Subcutaneous abdominal adipose tissue (tissue), 5 donors: ENCODE results near the gene RTF2.

Experiments used
- H3K27ac ChIP-seq: one replicate; pipeline ENCODE4 v1.7.0; 2013; ENCODE audit warnings: low read depth, mild to moderate bottlenecking, inconsistent platforms, low read length, moderate library complexity
- H3K27me3 ChIP-seq, 5 donors: one replicate each; pipeline ENCODE4 v1.7.0; 2013; ENCODE audit warnings: low read length in 5 of 5, inconsistent platforms in 1 of 5; ENCODE audit not compliant: control insufficient read depth in 5 of 5, insufficient read depth in 4 of 5
- H3K36me3 ChIP-seq, 5 donors: one replicate each; pipeline ENCODE4 v1.7.0; 2013; ENCODE audit warnings: low read length in 5 of 5; ENCODE audit not compliant: control insufficient read depth in 5 of 5, insufficient read depth in 5 of 5
- H3K4me1 ChIP-seq, 5 donors: one replicate each; pipeline ENCODE4 v1.7.0; 2013; ENCODE audit warnings: low read length in 5 of 5, mild to moderate bottlenecking in 3 of 5, moderate library complexity in 1 of 5; ENCODE audit not compliant: control insufficient read depth in 5 of 5, insufficient read depth in 5 of 5
- H3K4me3 ChIP-seq, 5 donors: one replicate each; pipeline ENCODE4 v1.7.0; 2013; ENCODE audit warnings: low read length in 5 of 5, low read depth in 1 of 5
- H3K9ac ChIP-seq, 5 donors: one replicate each; pipeline ENCODE4 v1.7.0; 2013; ENCODE audit warnings: low read length in 5 of 5, mild to moderate bottlenecking in 4 of 5, moderate library complexity in 3 of 5
- H3K9me3 ChIP-seq, 5 donors: one replicate each; pipeline ENCODE4 v1.7.0; 2013; ENCODE audit warnings: low read length in 5 of 5; ENCODE audit not compliant: control insufficient read depth in 5 of 5
- donor health status: healthy.
- donor health status: healthy.
- donor health status: healthy.
- donor health status: healthy.
- donor health status: healthy.

Gene RTF2

GRCh38 chr20:56467968-56468315 is 485 bp upstream of the RTF2 start:
- H3K36me3 ChIP-seq: peaks cover 2 to 10% (median 2%) of the 10 kb centered on the region in 5 donors
- no peaks in the 10 kb centered on the region for H3K9me3 ChIP-seq
- H3K9ac ChIP-seq: peak overlapping the region in 2 of 5 donors; percentile 3 to 63
- H3K27me3 ChIP-seq: no peaks in the 10 kb centered on the region
- peak overlapping the region; percentile 75 to 96 (median 83) for H3K4me3 ChIP-seq
- H3K27ac ChIP-seq: peak overlapping the region; percentile 85
- H3K4me1 ChIP-seq: peaks cover 10 to 31% (median 26%) of the 10 kb centered on the region in 5 donors

DNA sequence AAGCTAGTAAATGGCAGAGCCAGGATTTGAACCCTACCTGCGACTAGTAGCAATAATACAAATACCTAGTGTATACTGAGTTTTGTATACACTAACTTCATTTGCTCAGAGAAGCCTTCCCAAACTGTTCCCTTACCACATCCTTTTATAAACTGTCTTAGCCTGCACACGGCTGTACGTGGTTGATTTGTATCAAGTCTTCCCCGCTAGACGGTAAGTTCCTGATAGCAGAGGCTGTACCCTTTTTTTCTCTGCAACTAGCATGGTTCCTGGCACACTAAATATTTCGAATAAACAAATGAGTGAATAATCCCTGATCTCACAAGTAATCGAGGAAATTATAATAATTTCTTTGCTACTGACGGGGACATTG is 636 bp downstream of the RTF2 start:
- peak overlapping the region; percentile 75 to 97 (median 93) for H3K4me3 ChIP-seq
- H3K27ac ChIP-seq: peak overlapping the region; percentile 85
- H3K9me3 ChIP-seq: no peaks in the 10 kb centered on the region
- H3K27me3 ChIP-seq: no peaks in the 10 kb centered on the region
- peaks cover 8 to 21% (median 13%) of the 10 kb centered on the region in 5 donors for H3K36me3 ChIP-seq
- peak overlapping the region; percentile 74 to 89 (median 88) for H3K9ac ChIP-seq
- peaks cover 10 to 31% (median 24%) of the 10 kb centered on the region in 5 donors for H3K4me1 ChIP-seq

DNA sequence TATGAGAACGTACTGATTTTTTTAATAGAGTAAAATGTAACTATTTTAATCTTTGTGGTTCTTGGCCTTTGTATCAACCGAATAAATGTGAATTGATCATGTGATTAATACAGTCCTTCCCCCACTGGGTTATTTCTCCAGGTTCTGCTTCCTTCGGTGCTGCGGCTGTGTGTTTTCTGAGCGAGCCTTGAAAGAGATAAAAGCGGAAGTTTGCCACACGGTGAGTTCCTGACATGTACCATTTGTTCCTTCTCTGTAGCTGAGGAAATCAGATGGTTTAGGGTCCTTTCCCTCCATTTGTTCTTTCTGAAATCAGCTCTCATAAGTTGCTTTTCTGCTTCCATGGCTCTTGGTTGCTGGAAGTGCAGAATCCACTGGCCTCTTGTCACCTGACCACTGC is 15.5 kb downstream of the RTF2 start:
- Histone ChIP-seq H3K4me3 (no peak overlapping the region), H3K9ac (no peak overlapping the region), H3K27me3 (no peaks in the 10 kb centered on the region), H3K36me3 (peaks cover 26 to 84% (median 74%) of the 10 kb centered on the region in 5 donors), H3K9me3 (no peaks in the 10 kb centered on the region), H3K4me1 (peaks cover 0 to 3% (median 0%) of the 10 kb centered on the region in 5 donors), H3K27ac (no peak overlapping the region)

GRCh38 chr20:56487216-56487615 is 18.8 kb downstream of the RTF2 start:
- Histone ChIP-seq H3K36me3 (peaks cover 18 to 81% (median 65%) of the 10 kb centered on the region in 5 donors), H3K9ac (no peak overlapping the region)

DNA sequence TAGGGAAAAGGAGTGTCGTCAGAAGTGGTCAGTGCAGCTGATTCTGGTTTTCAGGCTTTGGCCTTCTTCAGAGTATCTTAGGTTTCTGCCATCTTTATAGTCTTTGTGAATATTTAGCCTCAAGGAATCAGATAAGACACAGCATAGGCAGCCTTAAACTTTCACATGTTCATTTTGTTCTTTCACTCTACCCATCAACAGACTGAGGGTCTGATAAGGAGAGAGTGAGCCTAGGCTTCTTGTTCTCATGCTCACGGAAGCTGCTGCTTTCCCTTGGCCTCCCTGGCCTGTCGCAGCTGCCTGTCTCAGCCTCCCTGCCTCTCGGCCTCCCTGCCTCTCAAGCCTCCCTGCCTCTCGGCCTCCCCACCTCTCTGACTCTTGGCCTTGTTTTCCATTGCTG is 20.1 kb downstream of the RTF2 start:
- Histone ChIP-seq H3K27me3 (no peaks in the 10 kb centered on the region), H3K27ac (no peak overlapping the region), H3K36me3 (peaks cover 20 to 80% (median 65%) of the 10 kb centered on the region in 5 donors), H3K4me3 (no peak overlapping the region), H3K9me3 (no peaks in the 10 kb centered on the region), H3K9ac (no peak overlapping the region), H3K4me1 (peaks cover 0 to 3% (median 0%) of the 10 kb centered on the region in 5 donors)

More at GRCh38 chr20:56487216-56487615, 18.8 kb downstream of the RTF2 start:
- Histone ChIP-seq H3K27ac (no peak overlapping the region), H3K4me1 (peaks cover 0 to 3% (median 0%) of the 10 kb centered on the region in 5 donors), H3K4me3 (no peak overlapping the region), H3K9me3 (no peaks in the 10 kb centered on the region), H3K27me3 (no peaks in the 10 kb centered on the region)

DNA sequence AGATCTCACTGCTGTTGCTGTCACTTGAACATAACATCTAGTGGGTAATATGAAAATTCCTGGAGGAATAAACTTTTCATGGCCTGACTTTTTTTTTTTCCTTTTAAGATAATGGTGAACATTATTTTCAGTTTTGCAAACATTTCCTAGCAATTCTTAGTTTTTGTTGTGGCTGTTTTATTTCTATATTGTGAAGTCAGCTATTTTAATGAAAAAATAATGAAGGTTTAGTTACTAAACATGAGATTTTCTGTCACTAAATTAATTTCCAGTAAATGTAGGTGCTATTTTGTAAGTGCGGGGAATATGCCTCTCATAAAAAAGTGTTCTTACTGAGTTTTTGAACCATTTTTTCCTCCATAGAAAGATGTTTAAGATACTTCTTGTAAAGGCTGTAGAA is 32.7 kb downstream of the RTF2 start:
- H3K36me3 ChIP-seq: peaks cover 17 to 27% (median 26%) of the 10 kb centered on the region in 5 donors
- H3K9ac ChIP-seq: peak overlapping the region in 1 of 5 donors; percentile 8
- H3K27ac ChIP-seq: no peak overlapping the region
- H3K27me3 ChIP-seq: no peaks in the 10 kb centered on the region
- no peak overlapping the region for H3K4me3 ChIP-seq
- H3K9me3 ChIP-seq: peaks cover 0 to 5% (median 4%) of the 10 kb centered on the region in 5 donors
- peaks cover 0 to 2% (median 0%) of the 10 kb centered on the region in 5 donors for H3K4me1 ChIP-seq

- Histone ChIP-seq H3K27ac (no peak overlapping the region), H3K9me3 (no peaks in the 10 kb centered on the region), H3K4me3 (no peak overlapping the region), H3K27me3 (no peaks in the 10 kb centered on the region), H3K4me1 (peaks cover 0 to 2% (median 0%) of the 10 kb centered on the region in 5 donors), H3K9ac (no peak overlapping the region), H3K36me3 (peaks cover 0 to 15% (median 12%) of the 10 kb centered on the region in 5 donors)
Observed at GRCh38 chr20:56503916-56504315, 35.5 kb downstream of the RTF2 start.

DNA sequence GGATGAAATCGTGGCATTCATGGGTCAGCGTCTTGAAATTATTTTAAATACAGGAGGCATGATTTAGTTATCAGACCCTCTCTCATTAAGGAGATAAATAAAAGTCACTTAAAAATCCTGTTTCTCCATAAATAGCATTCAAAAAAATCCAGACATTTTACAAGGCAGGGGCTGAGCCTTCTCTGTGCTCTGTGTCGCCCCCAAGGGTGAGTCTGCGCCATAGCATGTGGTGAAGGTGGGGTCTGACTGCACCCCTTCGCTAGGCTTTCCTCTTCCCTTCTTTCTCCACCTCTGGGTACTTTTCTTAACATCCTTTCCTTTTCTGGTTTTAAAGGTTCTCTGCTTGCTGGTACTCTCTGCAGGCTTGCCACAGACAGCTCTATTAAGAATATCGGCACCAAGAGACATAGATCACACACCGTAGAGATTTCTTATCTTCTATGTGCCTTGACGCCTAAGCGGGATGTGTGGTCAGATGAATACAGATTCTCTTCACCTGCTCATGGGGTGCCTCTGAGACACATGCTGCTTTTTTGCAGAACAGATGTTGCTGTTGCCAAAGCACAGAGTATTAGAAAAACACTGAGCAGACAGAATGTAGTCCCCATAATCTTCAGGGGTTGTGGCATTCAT is 36.1 kb downstream of the RTF2 start:
- no peaks in the 10 kb centered on the region for H3K9me3 ChIP-seq
- no peak overlapping the region for H3K9ac ChIP-seq
- no peaks in the 10 kb centered on the region for H3K27me3 ChIP-seq
- no peak overlapping the region for H3K27ac ChIP-seq
- H3K4me1 ChIP-seq: peaks cover 0 to 2% (median 0%) of the 10 kb centered on the region in 5 donors
- H3K36me3 ChIP-seq: peaks cover 0 to 15% (median 12%) of the 10 kb centered on the region in 5 donors
- H3K4me3 ChIP-seq: no peak overlapping the region

DNA sequence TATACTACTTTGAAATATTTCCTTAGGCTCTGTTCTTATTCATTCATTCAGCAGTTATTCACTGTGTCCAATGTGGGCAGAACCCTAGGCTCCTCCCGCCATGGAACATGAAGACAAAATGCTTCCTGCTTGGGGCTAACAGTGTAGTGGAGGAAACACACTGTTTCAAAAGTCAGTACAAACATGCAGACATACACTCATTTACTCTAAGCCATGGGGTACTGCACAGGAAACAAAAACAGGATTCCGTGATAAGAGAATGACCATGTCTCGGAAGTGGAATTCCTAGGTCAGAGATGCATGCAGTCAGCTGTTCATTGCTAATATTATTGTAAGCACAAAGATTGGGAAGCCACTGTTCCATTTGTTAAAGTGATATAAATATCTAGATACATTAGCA is 37.7 kb downstream of the RTF2 start:
- H3K4me3 ChIP-seq: no peak overlapping the region
- H3K27me3 ChIP-seq: no peaks in the 10 kb centered on the region
- peaks cover 0 to 15% (median 12%) of the 10 kb centered on the region in 5 donors for H3K36me3 ChIP-seq
- H3K9me3 ChIP-seq: no peaks in the 10 kb centered on the region
- no peak overlapping the region for H3K9ac ChIP-seq
- peaks cover 0 to 2% (median 0%) of the 10 kb centered on the region in 5 donors for H3K4me1 ChIP-seq
- no peak overlapping the region for H3K27ac ChIP-seq

DNA sequence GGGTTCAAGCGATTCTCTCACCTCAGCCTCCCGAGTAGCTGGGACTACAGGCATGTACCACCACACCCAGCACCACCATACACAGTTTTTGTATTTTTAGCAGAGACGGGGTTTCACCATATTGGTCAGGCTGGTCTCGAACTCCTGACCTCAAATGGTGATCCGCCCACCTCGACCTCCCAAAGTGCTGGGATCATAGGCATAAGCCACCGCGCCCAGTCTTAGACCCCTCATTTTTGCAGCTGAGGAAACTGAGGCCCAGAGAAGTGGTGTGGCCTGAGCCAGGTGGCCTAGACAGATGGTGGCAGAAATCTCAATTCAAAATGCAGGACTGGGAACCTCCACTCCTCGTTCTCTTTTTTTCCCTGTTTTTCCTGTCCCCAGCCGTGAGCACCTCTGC is 43.5 kb downstream of the RTF2 start:
- peaks cover 0 to 20% (median 16%) of the 10 kb centered on the region in 5 donors for H3K4me1 ChIP-seq
- no peak overlapping the region for H3K27ac ChIP-seq
- H3K36me3 ChIP-seq: peaks cover 0 to 43% (median 19%) of the 10 kb centered on the region in 5 donors
- H3K27me3 ChIP-seq: no peaks in the 10 kb centered on the region
- H3K9ac ChIP-seq: no peak overlapping the region
- no peak overlapping the region for H3K4me3 ChIP-seq
- no peaks in the 10 kb centered on the region for H3K9me3 ChIP-seq
